Thymus (tissue), 11 donors: Measurements from ENCODE around the gene PJA2. TPM values are rescaled to one million over a fixed set of nuclear protein-coding genes. Genes with fewer than 3 reads are reported as not detected.

Experiments used
- DNase-seq, 9 donors: peaks; one replicate each; pipeline ENCODE4 v3.0.0-alpha.2; 2013; ENCODE audit warnings: low spot score in 9 of 9, low read depth in 6 of 9, missing footprints in 1 of 9
- H3K27ac ChIP-seq, 2 donors: one replicate each; pipeline ENCODE4 v1.5.1; 2013; ENCODE audit warnings: control low read depth in 1 of 2, low read depth in 1 of 2, low read length in 1 of 2, mild to moderate bottlenecking in 1 of 2, moderate library complexity in 1 of 2
- H3K27me3 ChIP-seq, 2 donors: one replicate each; pipeline ENCODE4 v1.5.1; 2013; ENCODE audit warnings: low read length in 1 of 2; ENCODE audit not compliant: control insufficient read depth in 2 of 2, insufficient read depth in 1 of 2
- H3K36me3 ChIP-seq, 2 donors: one replicate each; pipeline ENCODE4 v1.5.1; 2013; ENCODE audit warnings: low read length in 1 of 2, mild to moderate bottlenecking in 1 of 2, moderate library complexity in 1 of 2; ENCODE audit not compliant: control insufficient read depth in 2 of 2, insufficient read depth in 2 of 2
- H3K4me1 ChIP-seq, 2 donors: one replicate each; pipeline ENCODE4 v1.5.1; 2013; ENCODE audit warnings: low read length in 2 of 2; ENCODE audit not compliant: control insufficient read depth in 2 of 2, insufficient read depth in 2 of 2
- H3K4me3 ChIP-seq, 2 donors: one replicate each; pipeline ENCODE4 v1.5.1; 2013; ENCODE audit warnings: low read length in 2 of 2, control low read depth in 1 of 2, mild to moderate bottlenecking in 1 of 2
- H3K9me3 ChIP-seq, 2 donors: one replicate each; pipeline ENCODE4 v1.5.1; 2013; ENCODE audit warnings: low read length in 1 of 2, mild to moderate bottlenecking in 1 of 2; ENCODE audit not compliant: control insufficient read depth in 2 of 2, insufficient read depth in 1 of 2
- WGBS: extraction: QIAGEN DNeasy Blood & Tissue Kit; methylation state at CpG from one replicate; pipeline ENCODE4 v1.1.7; 2013; 5-methylcytosine and 5-hydroxymethylcytosine counted together
- polyA plus RNA-seq: library from polyadenylated mRNA; stranded (reverse); fragments of 200-250 nt; gene quantifications from one replicate; pipeline ENCODE4 v1.2.3, GENCODE V29; 2013
- total RNA-seq: library from RNA; stranded (reverse); fragments of 120-200 nt; gene quantifications from one replicate; pipeline ENCODE4 v1.2.4, GENCODE V29; 2013
- donor health status: healthy.

PJA2 gene
- total and polyA plus RNA-seq, 2 donors, result 47.3 to 53.2 TPM

- Histone ChIP-seq H3K9me3 (peaks cover 0 to 4% of the 10 kb centered on the region in 2 donors), H3K4me1 (no peaks in the 10 kb centered on the region), H3K27me3 (no peaks in the 10 kb centered on the region), H3K27ac (no peak overlapping the region), H3K36me3 (peaks cover 0 to 11% of the 10 kb centered on the region in 2 donors), H3K4me3 (no peak overlapping the region)
- DNase-seq, result no peak
- 89% methylated on average over 5 of the region's 5 CpGs for WGBS
Observed at GRCh38 chr5:109403469-109403868, 6.3 kb downstream of the PJA2 start.

GRCh38 chr5:109399092-109399759 lies 10.5 kb downstream of the PJA2 start:
- Histone ChIP-seq H3K36me3 (peaks cover 0 to 6% of the 10 kb centered on the region in 2 donors), H3K4me1 (no peaks in the 10 kb centered on the region), H3K4me3 (no peak overlapping the region), H3K27me3 (no peaks in the 10 kb centered on the region), H3K9me3 (peaks cover 0 to 1% of the 10 kb centered on the region in 2 donors), H3K27ac (peak overlapping the region in 1 of 2 donors; percentile 46)
- no peak for DNase-seq
- WGBS, result 90% methylated on average over 6 of the region's 6 CpGs

GRCh38 chr5:109396965-109397364 lies 12.8 kb downstream of the PJA2 start:
- 98% methylated on average over 2 of the region's 2 CpGs for WGBS
- no peaks in the 10 kb centered on the region for H3K4me1 ChIP-seq
- no peak for DNase-seq

GRCh38 chr5:109394806-109395205 lies 15.0 kb downstream of the PJA2 start:
- DNase-seq, result no peak
- no peak overlapping the region for H3K4me3 ChIP-seq
- H3K9me3 ChIP-seq, result no peaks in the 10 kb centered on the region
- 57% methylated on average over 3 of the region's 3 CpGs for WGBS
- no peaks in the 10 kb centered on the region for H3K4me1 ChIP-seq
- H3K27ac ChIP-seq, result no peak overlapping the region
- H3K36me3 ChIP-seq, result peaks cover 0 to 4% of the 10 kb centered on the region in 2 donors
- no peaks in the 10 kb centered on the region for H3K27me3 ChIP-seq

More at GRCh38 chr5:109396965-109397364, 12.8 kb downstream of the PJA2 start:
- H3K27ac ChIP-seq, result no peak overlapping the region
- no peaks in the 10 kb centered on the region for H3K27me3 ChIP-seq
- H3K9me3 ChIP-seq, result no peaks in the 10 kb centered on the region
- no peak overlapping the region for H3K4me3 ChIP-seq
- H3K36me3 ChIP-seq, result peaks cover 0 to 6% of the 10 kb centered on the region in 2 donors

- H3K9me3 ChIP-seq, result no peaks in the 10 kb centered on the region
- no peak overlapping the region for H3K27ac ChIP-seq
- H3K36me3 ChIP-seq, result no peaks in the 10 kb centered on the region
- H3K4me3 ChIP-seq, result no peak overlapping the region
- no peaks in the 10 kb centered on the region for H3K4me1 ChIP-seq
- H3K27me3 ChIP-seq, result no peaks in the 10 kb centered on the region
- no peak for DNase-seq
Observed at GRCh38 chr5:109390188-109390587, 19.6 kb downstream of the PJA2 start.

- Histone ChIP-seq H3K36me3 (peaks cover 0 to under 1% of the 10 kb centered on the region in 2 donors), H3K27ac (no peak overlapping the region), H3K27me3 (no peaks in the 10 kb centered on the region), H3K9me3 (no peaks in the 10 kb centered on the region), H3K4me1 (no peaks in the 10 kb centered on the region), H3K4me3 (no peak overlapping the region)
- WGBS, result 97% methylated on average over 2 of the region's 2 CpGs
- no peak for DNase-seq
Observed at GRCh38 chr5:109388407-109388806, 21.4 kb downstream of the PJA2 start.

GRCh38 chr5:109387408-109387974 lies 22.3 kb downstream of the PJA2 start:
- Histone ChIP-seq H3K27me3 (no peaks in the 10 kb centered on the region), H3K9me3 (no peaks in the 10 kb centered on the region), H3K4me3 (no peak overlapping the region), H3K4me1 (no peaks in the 10 kb centered on the region), H3K36me3 (peaks cover 2 to 8% of the 10 kb centered on the region in 2 donors), H3K27ac (no peak overlapping the region)
- 97% methylated on average over 4 of the region's 4 CpGs for WGBS
- DNase-seq, result no peak

- H3K4me3 ChIP-seq, result no peak overlapping the region
- H3K27me3 ChIP-seq, result no peaks in the 10 kb centered on the region
- H3K9me3 ChIP-seq, result no peaks in the 10 kb centered on the region
- H3K27ac ChIP-seq, result no peak overlapping the region
- peaks cover 18 to 48% of the 10 kb centered on the region in 2 donors for H3K36me3 ChIP-seq
- 99% methylated on average over 2 of the region's 2 CpGs for WGBS
- no peaks in the 10 kb centered on the region for H3K4me1 ChIP-seq
- no peak for DNase-seq
Observed at GRCh38 chr5:109378095-109378494, 31.7 kb downstream of the PJA2 start.

GRCh38 chr5:109374625-109375024 lies 35.1 kb downstream of the PJA2 start:
- no peaks in the 10 kb centered on the region for H3K27me3 ChIP-seq
- DNase-seq, result peak in 1 of 9 donors; percentile 18
- no peaks in the 10 kb centered on the region for H3K4me1 ChIP-seq
- H3K27ac ChIP-seq, result no peak overlapping the region
- no peak overlapping the region for H3K4me3 ChIP-seq
- no peaks in the 10 kb centered on the region for H3K9me3 ChIP-seq
- peaks cover 10 to 25% of the 10 kb centered on the region in 2 donors for H3K36me3 ChIP-seq
